A549 (cell line): ENCODE measurements around the gene SUB1. TPM values are rescaled to one million over a fixed set of nuclear protein-coding genes. Genes with fewer than 3 reads are reported as not detected.

Experiments used
- ATAC-seq, 2 experiments: fragments of 200-7000 bp in 1 of 2; fragments of >200 bp in 1 of 2; cut with Nextera tagmentation in 1 of 2; cut with Tn5 transposase in 1 of 2; 3 replicates each; pipeline versions ENCODE4 v1.8.0 to v1.9.1; 2018 to 2020; ENCODE audit warnings: mild to moderate bottlenecking in 1 of 2, moderate library complexity in 1 of 2
- CTCF ChIA-PET: fragments of 300-600 bp; sonication (Branson Sonifier 250); formaldehyde crosslinking; extraction: SDS; loops from one replicate; lab custom pipeline; 2021; ENCODE audit warnings: antibody characterized with exemption, inconsistent platforms; lab: Yijun Ruan, JAX
- POLR2A ChIA-PET: fragments of 350-600 bp; formaldehyde crosslinking; extraction: SDS; loops from one replicate; lab custom pipeline; 2021; ENCODE audit warnings: antibody characterized with exemption, inconsistent platforms; lab: Yijun Ruan, JAX
- DNase-seq, 2 experiments: peaks; one replicate each; pipeline versions ENCODE4 v3.0.0 to v3.0.0-alpha.2; 2011 to 2016; ENCODE audit warnings: low read depth in 1 of 2, low spot score in 1 of 2
- FAIRE-seq: peaks from 2 replicates; lab custom pipeline; 2011; peaks lifted over from hg19 to GRCh38; lab: Jason Lieb, UNC
- H3K27ac ChIP-seq, 2 experiments: fragments of >200 bp; sonication (Bioruptor Twin); formaldehyde crosslinking; 3 replicates each; pipeline ENCODE4 v1.5.1; 2016 to 2017
- H3K4me1 ChIP-seq: fragments of >200 bp; sonication (Bioruptor Twin); formaldehyde crosslinking; 3 replicates; pipeline ENCODE4 v1.6.1; 2016
- H3K4me2 ChIP-seq: fragments of >200 bp; sonication (Bioruptor Twin); formaldehyde crosslinking; 3 replicates; pipeline ENCODE4 v1.6.1; 2016
- H3K4me3 ChIP-seq: fragments of >200 bp; sonication (Bioruptor Twin); formaldehyde crosslinking; 3 replicates; pipeline ENCODE4 v1.5.1; 2016
- H3K9me3 ChIP-seq: fragments of >200 bp; sonication (Bioruptor Twin); formaldehyde crosslinking; 3 replicates; pipeline ENCODE4 v1.6.1; 2016
- ATOH8 ChIP-seq: fragments of 250-450 bp; sonication (Bioruptor Pico); IDR thresholded peaks from 2 replicates; pipeline ENCODE4 v1.5.0; 2020; ENCODE audit warnings: low read depth, mild to moderate bottlenecking, moderate library complexity
- BHLHE40 ChIP-seq: IDR thresholded peaks from 2 replicates; pipeline ENCODE4 v1.6.1; 2012; ENCODE audit warnings: low read depth, low read length, inconsistent platforms
- CEBPB ChIP-seq, 2 experiments: fragments of >200 bp in 1 of 2; sonication (Bioruptor Twin) in 1 of 2; formaldehyde crosslinking in 1 of 2; IDR thresholded peaks; 2 replicates each; pipeline ENCODE4 v1.6.1; 2012 to 2016
- FOSB ChIP-seq: fragments of 250-450 bp; sonication (Bioruptor Pico); IDR thresholded peaks from 2 replicates; pipeline ENCODE4 v1.5.0; 2020; ENCODE audit warnings: mild to moderate bottlenecking, moderate library complexity
- GATA3 ChIP-seq: IDR thresholded peaks from 2 replicates; pipeline ENCODE4 v1.6.1; 2012; ENCODE audit warnings: borderline replicate concordance
- HEYL ChIP-seq: fragments of 250-450 bp; sonication (Bioruptor Pico); IDR thresholded peaks from 2 replicates; pipeline ENCODE4 v1.8.0; 2021; ENCODE audit warnings: mild to moderate bottlenecking, moderate library complexity
- HMGXB4 ChIP-seq: fragments of 250-450 bp; sonication (Bioruptor Pico); IDR thresholded peaks from 2 replicates; pipeline ENCODE4 v1.5.0; 2021; ENCODE audit warnings: mild to moderate bottlenecking, moderate library complexity, borderline replicate concordance
- HOXA7 ChIP-seq: fragments of 250-450 bp; sonication (Bioruptor Pico); IDR thresholded peaks from 2 replicates; pipeline ENCODE4 v1.5.0; 2020; ENCODE audit warnings: mild to moderate bottlenecking, moderate library complexity
- HOXB5 ChIP-seq: fragments of 250-450 bp; sonication (Bioruptor Pico); IDR thresholded peaks from 2 replicates; pipeline ENCODE4 v1.5.0; 2020; ENCODE audit warnings: mild to moderate bottlenecking, moderate library complexity
- MAZ ChIP-seq: fragments of 150-350 bp; IDR thresholded peaks from 2 replicates; pipeline ENCODE4 v1.6.1; 2014; ENCODE audit warnings: antibody characterized with exemption, low read depth, low read length, borderline replicate concordance
- NFE2L2 ChIP-seq: fragments of 150-350 bp; conservative IDR thresholded peaks from 2 replicates; pipeline ENCODE4 v1.6.1; 2014; ENCODE audit warnings: low read length
- NPAS2 ChIP-seq: fragments of 250-450 bp; sonication (Bioruptor Pico); IDR thresholded peaks from 2 replicates; pipeline ENCODE4 v1.8.0; 2022; ENCODE audit warnings: mild to moderate bottlenecking, moderate library complexity, borderline replicate concordance
- NR3C1 ChIP-seq: fragments of >200 bp; sonication (Bioruptor Twin); formaldehyde crosslinking; IDR thresholded peaks from 3 replicates; pipeline ENCODE4 v1.6.1; 2017
- PBX3 ChIP-seq: IDR thresholded peaks from 2 replicates; pipeline ENCODE4 v1.6.1; 2012
- POLR2AphosphoS2 ChIP-seq: conservative IDR thresholded peaks from 2 replicates; pipeline ENCODE4 v1.6.1; 2012; ENCODE audit warnings: low read length, improper control_type of control experiment, inconsistent platforms
- RAD21 ChIP-seq, 2 experiments: fragments of >200 bp in 1 of 2; sonication (Bioruptor Twin) in 1 of 2; formaldehyde crosslinking in 1 of 2; IDR thresholded peaks in 1 of 2; conservative IDR thresholded peaks in 1 of 2; 2 replicates in 1 of 2; 3 replicates in 1 of 2; pipeline ENCODE4 v1.6.1; 2012 to 2018; ENCODE audit warnings: inconsistent platforms in 1 of 2
- RCOR1 ChIP-seq: fragments of 150-350 bp; IDR thresholded peaks from 2 replicates; pipeline ENCODE4 v1.6.1; 2014; ENCODE audit warnings: antibody characterized with exemption, low read length, low read depth
- TP53 ChIP-seq: fragments of 250-450 bp; sonication (Bioruptor Pico); IDR thresholded peaks from 2 replicates; pipeline ENCODE4 v1.5.0; 2021; ENCODE audit warnings: mild to moderate bottlenecking, moderate library complexity
- ZC3H11A ChIP-seq: fragments of 450-650 bp; IDR thresholded peaks from 2 replicates; pipeline ENCODE4 v1.6.1; 2014; ENCODE audit warnings: antibody characterized with exemption, mild to moderate bottlenecking
- WGBS: methylation state at CpG from one replicate; pipeline ENCODE4 v1.1.6; 2017; ENCODE audit errors: missing lambda C conversion rate; 5-methylcytosine and 5-hydroxymethylcytosine counted together
- polyA plus RNA-seq, 4 experiments: library from polyadenylated mRNA; depleted of rRNA in 3 of 4; stranded (reverse); fragments of >200 nt; fragmentation: RNase III in 1 of 4; extraction: RNeasy Plus Mini Kit Qiagen cat#74134 plus additional on column Dnase treatment in 1 of 4; gene quantifications; 2 replicates in 3 of 4; 3 replicates in 1 of 4; pipeline ENCODE4 v1.2.3, GENCODE V29; 2011 to 2017
- TF ChIP-seq, protein P1 (sequence below): fragments of >200 bp; sonication (Bioruptor Twin); formaldehyde crosslinking; IDR thresholded peaks from 3 replicates; pipeline ENCODE4 v1.5.1; 2016
- TF ChIP-seq, protein P2 (sequence below): IDR thresholded peaks from 2 replicates; pipeline ENCODE4 v1.6.1; 2012; ENCODE audit warnings: low read depth, borderline replicate concordance

Gene SUB1
- polyA plus RNA-seq, 2 of the 4 experiments (the other 2 are of a cell fraction), result 190 to 450 TPM

GRCh38 chr5:32642276-32643002 is 57.1 kb downstream of the SUB1 start (continued):
- TF ChIP-seq GATA3, result peak; percentile 24; the same call in 1 of the 2 replicates
- no peak for TF ChIP-seq RAD21 (conservative IDR thresholded peaks at IDR 0.05 in 1 of 2, IDR thresholded peaks at IDR 0.05 in 1 of 2)
- TF ChIP-seq NFE2L2, result no peak
- TF ChIP-seq NR3C1, result no peak
- no peak for TF ChIP-seq PBX3
- TF ChIP-seq CEBPB (IDR thresholded peaks at IDR 0.05), result peak; percentile 47 to 55; a peak in 2 of 4 replicates
- TF ChIP-seq, all 56 proteins: peak for 5

- 78% methylated on average over 5 of the region's 5 CpGs for WGBS
- ATAC-seq (no peak), DNase-seq (no peak), FAIRE-seq (no peak)
- ChIA-PET CTCF (interaction anchor here (1.1 kb wide), 1 partner anchor 156 kb away, joined by 3 read pairs; no protein-coding TSS in a partner anchor), POLR2A (no interaction called here)
- H3K4me2 ChIP-seq, result no peak overlapping the region
- TF ChIP-seq, protein P1, sequence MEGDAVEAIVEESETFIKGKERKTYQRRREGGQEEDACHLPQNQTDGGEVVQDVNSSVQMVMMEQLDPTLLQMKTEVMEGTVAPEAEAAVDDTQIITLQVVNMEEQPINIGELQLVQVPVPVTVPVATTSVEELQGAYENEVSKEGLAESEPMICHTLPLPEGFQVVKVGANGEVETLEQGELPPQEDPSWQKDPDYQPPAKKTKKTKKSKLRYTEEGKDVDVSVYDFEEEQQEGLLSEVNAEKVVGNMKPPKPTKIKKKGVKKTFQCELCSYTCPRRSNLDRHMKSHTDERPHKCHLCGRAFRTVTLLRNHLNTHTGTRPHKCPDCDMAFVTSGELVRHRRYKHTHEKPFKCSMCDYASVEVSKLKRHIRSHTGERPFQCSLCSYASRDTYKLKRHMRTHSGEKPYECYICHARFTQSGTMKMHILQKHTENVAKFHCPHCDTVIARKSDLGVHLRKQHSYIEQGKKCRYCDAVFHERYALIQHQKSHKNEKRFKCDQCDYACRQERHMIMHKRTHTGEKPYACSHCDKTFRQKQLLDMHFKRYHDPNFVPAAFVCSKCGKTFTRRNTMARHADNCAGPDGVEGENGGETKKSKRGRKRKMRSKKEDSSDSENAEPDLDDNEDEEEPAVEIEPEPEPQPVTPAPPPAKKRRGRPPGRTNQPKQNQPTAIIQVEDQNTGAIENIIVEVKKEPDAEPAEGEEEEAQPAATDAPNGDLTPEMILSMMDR, result no peak
- TF ChIP-seq TP53 (CRISPR knock-in tag) (no peak), ZC3H11A (no peak), GATA3 (no peak), MAZ (no peak), HOXB5 (no peak), ATOH8 (CRISPR knock-in tag) (no peak), POLR2AphosphoS2 (no peak), HOXA7 (CRISPR knock-in tag) (no peak), NPAS2 (CRISPR knock-in tag) (no peak), HMGXB4 (CRISPR knock-in tag) (no peak), HEYL (no peak), FOSB (CRISPR knock-in tag) (no peak), BHLHE40 (no peak), RCOR1 (no peak), PBX3 (no peak)
- TF ChIP-seq, protein P2, sequence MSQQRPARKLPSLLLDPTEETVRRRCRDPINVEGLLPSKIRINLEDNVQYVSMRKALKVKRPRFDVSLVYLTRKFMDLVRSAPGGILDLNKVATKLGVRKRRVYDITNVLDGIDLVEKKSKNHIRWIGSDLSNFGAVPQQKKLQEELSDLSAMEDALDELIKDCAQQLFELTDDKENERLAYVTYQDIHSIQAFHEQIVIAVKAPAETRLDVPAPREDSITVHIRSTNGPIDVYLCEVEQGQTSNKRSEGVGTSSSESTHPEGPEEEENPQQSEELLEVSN, result no peak
- no peak overlapping the region for H3K27ac ChIP-seq
- H3K4me1 ChIP-seq, result peaks cover 26% of the 10 kb centered on the region
- H3K9me3 ChIP-seq, result no peaks in the 10 kb centered on the region
- no peak overlapping the region for H3K4me3 ChIP-seq
Observed at GRCh38 chr5:32645246-32645645, 59.9 kb downstream of the SUB1 start.
